Heart left ventricle (tissue), 13 donors: ENCODE measurements around the gene LRP2.

ENCODE experiments used
- CTCF ChIP-seq, 12 donors: fragments of 200-600 bp; sonication (generic) in 4 of 12; IDR thresholded peaks; one replicate each; pipeline versions ENCODE4 v1.5.0 to v1.8.0; 2018 to 2022; ENCODE audit warnings: antibody characterized with exemption in 12 of 12, mild to moderate bottlenecking in 5 of 12
- POLR2A ChIP-seq, 2 donors: fragments of 450-650 bp; IDR thresholded peaks; one replicate each; pipeline ENCODE4 v1.6.1; 2017; ENCODE audit warnings: antibody characterized with exemption in 2 of 2, mild to moderate bottlenecking in 2 of 2, moderate library complexity in 2 of 2
- donor health status: ischemic (EF 13 %, LVEDD 7.1; RV severe dilation, severe dysfunction).
- donor health status: DM: no; HTN: yes; CAD: no.
- donor health status: DM: no; HTN: no; CAD: no.
- donor health status: ischemic (EF 25% LVEDD 6.9; RV normal size, moderate dysfunction).
- donor health status: ischemic (EF 25% LVEDD 5.7; RV mildly dilated, moderate dysfunction).
- donor health status: ischemic (EF 35%, LVEDD 5.7; RV mildly dilated, moderate dysfunction).
- donor health status: nonischemic (EF 11% LVEDD 7.7; RV severe dilation, severe dysfunction).
- donor health status: DM: yes; HTN: yes; CAD: no.
- donor health status: PGD.
- donor health status: ischemic (EF 29% LVEDD 5.4; RV normal size, mild dysfunction).
- donor health status: nonischemic (EF 23%, LVEDD 6.1; RV moderate dilation, normal function).

GRCh38 chr2:169287666-169288065 lies 74.7 kb downstream of the LRP2 start:
- TF ChIP-seq POLR2A (IDR thresholded peaks at IDR 0.05) = no peak
- no peak for TF ChIP-seq CTCF (IDR thresholded peaks at IDR 0.05)
